ENCODE results near the gene ACSS2.

Gene ACSS2

DNA sequence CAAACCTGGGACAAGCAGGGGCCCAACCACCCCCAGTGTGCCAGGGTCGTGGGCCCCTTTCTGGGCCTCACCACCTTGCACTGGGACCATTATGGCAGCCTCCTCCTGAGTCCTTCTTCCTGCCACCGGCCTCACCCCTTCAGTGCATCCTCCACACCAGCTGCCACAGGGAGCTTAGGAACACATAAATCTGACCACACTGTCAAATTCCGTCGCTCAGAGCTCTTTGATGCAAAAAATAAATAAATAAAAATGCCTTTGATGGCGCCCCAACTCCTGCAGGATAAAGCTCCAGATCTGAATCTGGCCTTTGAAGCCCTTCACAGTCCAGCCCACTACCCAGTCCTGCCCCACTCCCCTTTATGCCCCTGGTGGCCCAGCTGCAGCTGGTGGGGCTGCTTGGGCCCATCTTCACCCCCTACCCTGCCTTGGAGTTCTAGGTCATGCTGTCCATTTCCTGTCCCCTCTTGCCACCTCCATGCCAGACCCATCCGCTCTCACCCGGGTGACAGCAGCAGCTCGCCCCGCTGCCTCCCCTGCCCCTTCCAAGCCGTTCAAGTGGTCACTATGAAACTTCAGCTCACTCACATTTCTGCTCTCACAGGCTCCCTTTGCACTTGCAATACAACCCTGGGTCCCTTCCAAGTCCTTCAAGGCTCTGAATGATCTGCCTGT is 95.3 kb downstream of the ACSS2 start:
- DNase-seq: peak in 1 of 56 donors; percentile 44

DNA sequence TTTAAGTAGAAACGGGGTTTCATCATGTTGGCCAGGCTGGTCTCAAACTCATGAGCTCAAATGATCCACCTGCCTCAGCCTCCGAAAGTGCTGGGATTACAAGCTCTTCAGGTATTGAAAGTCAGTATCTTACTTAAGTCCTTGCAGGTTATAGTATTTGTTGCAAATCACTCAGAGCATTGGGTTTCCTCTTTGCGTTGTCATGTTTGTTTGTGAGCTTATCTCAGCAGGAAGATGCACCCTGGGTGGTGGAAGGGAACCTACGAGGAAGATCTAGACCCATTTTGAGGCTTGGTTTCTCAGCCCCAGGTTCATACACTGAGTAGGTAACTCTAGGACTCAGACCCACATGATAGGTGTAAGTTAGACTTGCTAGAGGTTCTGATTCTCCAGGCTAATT is 97.8 kb downstream of the ACSS2 start:
- no peak for DNase-seq

DNA sequence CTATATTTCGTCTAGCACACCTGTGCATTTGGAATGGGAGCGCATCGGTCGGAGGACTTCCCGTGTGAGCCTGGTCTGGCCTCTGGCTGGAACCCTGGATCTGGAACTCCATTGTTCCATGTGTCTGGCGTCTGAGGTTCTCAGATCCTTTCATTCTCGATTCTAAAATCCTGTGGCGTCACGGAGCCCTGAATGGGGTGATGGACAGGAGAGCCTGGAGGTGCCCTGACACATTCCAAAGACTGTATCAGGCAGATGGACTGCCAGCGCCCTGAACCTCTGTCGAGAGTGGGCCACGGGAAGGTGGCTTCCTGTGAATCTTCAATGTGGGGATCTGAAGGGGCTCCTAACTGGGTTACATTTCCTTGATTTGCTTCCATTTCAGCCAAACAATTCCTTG is 99.9 kb downstream of the ACSS2 start:
- no peak for DNase-seq

All from nucleus accumbens (tissue), 56 donors.